ENCODE results near the gene SLC2A13.

DNA sequence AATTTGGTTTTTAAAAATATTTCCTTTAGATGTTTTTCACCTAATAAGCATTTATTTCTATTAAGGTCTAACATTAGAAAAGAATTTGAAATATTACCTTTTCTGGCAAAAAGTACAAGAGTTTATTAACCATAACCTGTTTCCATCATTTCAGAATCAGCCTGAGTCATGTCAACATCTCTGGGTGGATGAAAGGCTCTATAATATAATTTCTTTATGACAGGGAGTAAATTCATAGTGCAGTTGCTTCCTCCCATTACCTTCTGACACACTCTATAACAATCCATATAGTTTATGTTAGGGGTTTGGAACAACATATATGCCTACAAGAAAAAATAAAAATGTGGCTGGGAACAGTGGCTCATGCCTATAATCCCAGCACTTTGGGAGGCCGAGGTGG is 134.5 kb downstream of the SLC2A13 start:
- TF ChIP-seq, protein P1, sequence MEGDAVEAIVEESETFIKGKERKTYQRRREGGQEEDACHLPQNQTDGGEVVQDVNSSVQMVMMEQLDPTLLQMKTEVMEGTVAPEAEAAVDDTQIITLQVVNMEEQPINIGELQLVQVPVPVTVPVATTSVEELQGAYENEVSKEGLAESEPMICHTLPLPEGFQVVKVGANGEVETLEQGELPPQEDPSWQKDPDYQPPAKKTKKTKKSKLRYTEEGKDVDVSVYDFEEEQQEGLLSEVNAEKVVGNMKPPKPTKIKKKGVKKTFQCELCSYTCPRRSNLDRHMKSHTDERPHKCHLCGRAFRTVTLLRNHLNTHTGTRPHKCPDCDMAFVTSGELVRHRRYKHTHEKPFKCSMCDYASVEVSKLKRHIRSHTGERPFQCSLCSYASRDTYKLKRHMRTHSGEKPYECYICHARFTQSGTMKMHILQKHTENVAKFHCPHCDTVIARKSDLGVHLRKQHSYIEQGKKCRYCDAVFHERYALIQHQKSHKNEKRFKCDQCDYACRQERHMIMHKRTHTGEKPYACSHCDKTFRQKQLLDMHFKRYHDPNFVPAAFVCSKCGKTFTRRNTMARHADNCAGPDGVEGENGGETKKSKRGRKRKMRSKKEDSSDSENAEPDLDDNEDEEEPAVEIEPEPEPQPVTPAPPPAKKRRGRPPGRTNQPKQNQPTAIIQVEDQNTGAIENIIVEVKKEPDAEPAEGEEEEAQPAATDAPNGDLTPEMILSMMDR (IDR thresholded peaks at IDR 0.05) = no peak
- no peak for TF ChIP-seq POLR2AphosphoS5 (IDR thresholded peaks at IDR 0.05)

All from upper lobe of left lung (tissue), 4 donors.